ENCODE measurements around the gene TRIM52. TPM values are rescaled to one million over a fixed set of nuclear protein-coding genes. Genes with fewer than 3 reads are reported as not detected.
"Not testable (repeated sequence)": the region's sequence is repeated elsewhere in the genome, so short reads cannot be mapped to it uniquely, and the experiment has no call there.

Gene TRIM52
- total RNA-seq, 2 experiments from 2014 or later: 24.0 to 24.2 TPM

DNA sequence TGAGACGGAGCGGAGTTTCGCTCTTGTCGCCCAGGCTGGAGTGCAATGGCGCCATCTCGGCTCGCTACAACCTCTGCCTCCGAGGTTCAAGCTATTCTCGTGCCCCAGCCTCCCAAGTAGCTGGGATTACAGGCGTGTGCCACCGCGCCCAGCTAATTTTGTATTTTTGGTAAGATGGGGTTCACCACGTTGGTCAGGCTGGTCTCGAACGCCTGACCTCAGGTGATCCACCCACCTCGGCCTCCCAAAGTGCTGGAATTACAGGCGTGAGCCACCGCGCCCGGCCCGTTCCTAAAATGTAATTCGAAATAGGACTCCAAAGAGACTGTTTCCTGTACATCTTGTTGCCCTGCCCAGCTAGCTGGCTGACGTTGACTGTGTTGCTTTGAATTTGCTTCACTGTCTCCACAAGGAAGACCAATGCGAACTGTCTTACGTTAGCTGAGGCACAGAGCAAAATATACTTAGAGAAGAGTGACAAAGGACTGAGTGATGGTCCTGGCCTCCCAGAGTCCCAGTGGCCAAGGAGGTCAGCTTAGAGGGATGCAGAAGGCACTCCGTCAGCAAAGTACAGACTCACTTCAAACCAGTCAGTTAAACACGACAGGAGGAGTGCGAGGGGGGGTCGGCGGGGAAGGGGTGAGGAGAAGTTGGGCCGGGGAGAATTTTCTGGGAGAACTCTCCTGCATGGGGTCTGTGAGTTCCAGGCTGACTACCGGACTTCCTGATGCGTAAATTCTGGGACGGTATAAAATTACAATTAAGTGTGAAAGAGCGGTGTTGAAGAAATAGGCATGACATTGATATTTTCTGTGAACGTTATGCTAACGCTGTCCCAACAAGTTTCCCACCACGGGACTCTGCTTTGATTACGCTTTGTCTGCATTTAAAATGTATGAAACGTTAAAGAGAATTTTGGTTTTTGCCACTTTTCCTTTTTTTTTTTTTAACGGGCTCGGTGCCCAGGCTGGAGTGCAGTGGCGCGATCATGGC is 44.6 kb downstream of the TRIM52 start:
- Mint-ChIP-seq H3K27ac (peak overlapping the region; percentile 50), H3K4me3 (peak overlapping the region; percentile 74), H3K4me1 (peaks cover 47% of the 10 kb centered on the region), H3K27me3 (peaks cover 4% of the 10 kb centered on the region), H3K9me3 (no peaks in the 10 kb centered on the region), H3K36me3 (ENCODE audit: low read depth) (peaks cover 4% of the 10 kb centered on the region)
- CTCF ChIA-PET: interaction anchor here (0.5 to 2.3 kb wide), 5 partner anchors 9 to 256 kb away, joined by 3 to 13 read pairs (median 4); no protein-coding TSS in a partner anchor
- DNase-seq: peak; percentile 46
- POLR2A ChIA-PET: interaction anchor here (1.8 to 2.4 kb wide), 4 partner anchors 8 to 45 kb away, joined by 6 to 12 read pairs (median 10); partner anchors contain the start of genes RACK1 and TRIM52

DNA sequence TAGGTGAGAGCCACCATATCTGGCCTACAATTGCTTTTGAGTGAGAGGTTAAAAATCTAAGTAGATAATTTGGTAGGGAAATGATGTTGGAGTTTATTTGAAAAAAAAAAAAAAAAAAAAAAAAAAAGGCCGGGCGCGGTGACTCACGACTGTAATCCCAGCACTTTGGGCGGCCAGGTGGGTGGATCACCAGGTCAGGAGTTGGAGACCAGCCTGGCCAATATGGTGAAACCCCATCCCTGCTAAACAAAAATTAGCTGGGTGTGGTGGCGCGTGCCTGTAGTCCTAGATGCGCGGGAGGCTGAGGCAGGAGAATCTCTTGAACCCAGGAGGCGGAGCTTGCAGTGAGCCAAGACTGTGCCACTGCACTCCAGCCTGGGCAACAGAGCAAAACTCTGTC is 46.7 kb downstream of the TRIM52 start:
- H3K9me3 Mint-ChIP-seq; H3K4me3 Mint-ChIP-seq; DNase-seq; H3K27ac Mint-ChIP-seq; H3K27me3 Mint-ChIP-seq; CTCF ChIA-PET; H3K36me3 Mint-ChIP-seq (ENCODE audit: low read depth): not testable (repeated sequence)
- POLR2A ChIA-PET: interaction anchor here (1.1 to 1.8 kb wide), 3 partner anchors 8 to 21 kb away, joined by 3 to 5 read pairs (median 4); no protein-coding TSS in a partner anchor
- H3K4me1 Mint-ChIP-seq: peaks cover 28% of the 10 kb centered on the region

DNA sequence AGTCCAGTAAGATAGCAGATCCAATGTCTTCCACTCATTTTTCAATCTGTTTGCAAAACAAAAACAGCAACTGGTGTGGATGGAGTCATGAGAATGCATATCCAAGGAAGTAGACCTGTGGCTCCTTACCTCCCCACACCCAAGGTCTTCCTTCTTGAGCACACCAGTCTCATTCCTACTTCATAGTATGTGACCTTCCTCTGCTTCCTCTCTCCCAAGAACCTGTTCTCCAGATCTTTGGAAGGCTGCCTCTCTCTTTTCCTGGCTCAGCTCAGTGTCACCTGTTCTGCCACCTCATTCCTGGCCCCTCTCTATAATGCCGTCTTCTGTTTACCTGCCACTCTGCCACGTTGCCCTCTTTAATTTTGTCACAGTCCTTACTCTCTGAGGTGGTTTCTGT is 48.0 kb downstream of the TRIM52 start:
- peaks cover 24% of the 10 kb centered on the region for H3K4me1 Mint-ChIP-seq
- no peak overlapping the region for H3K27ac Mint-ChIP-seq
- DNase-seq: no peak
- POLR2A ChIA-PET: interaction anchor here (1.5 to 1.8 kb wide), 2 partner anchors 9 to 10 kb away, joined by 3 to 4 read pairs; no protein-coding TSS in a partner anchor
- no peaks in the 10 kb centered on the region for H3K36me3 Mint-ChIP-seq (ENCODE audit: low read depth)
- CTCF ChIA-PET: no interaction called here
- H3K4me3 Mint-ChIP-seq: no peak overlapping the region
- no peaks in the 10 kb centered on the region for H3K9me3 Mint-ChIP-seq
- peaks cover 4% of the 10 kb centered on the region for H3K27me3 Mint-ChIP-seq

DNA sequence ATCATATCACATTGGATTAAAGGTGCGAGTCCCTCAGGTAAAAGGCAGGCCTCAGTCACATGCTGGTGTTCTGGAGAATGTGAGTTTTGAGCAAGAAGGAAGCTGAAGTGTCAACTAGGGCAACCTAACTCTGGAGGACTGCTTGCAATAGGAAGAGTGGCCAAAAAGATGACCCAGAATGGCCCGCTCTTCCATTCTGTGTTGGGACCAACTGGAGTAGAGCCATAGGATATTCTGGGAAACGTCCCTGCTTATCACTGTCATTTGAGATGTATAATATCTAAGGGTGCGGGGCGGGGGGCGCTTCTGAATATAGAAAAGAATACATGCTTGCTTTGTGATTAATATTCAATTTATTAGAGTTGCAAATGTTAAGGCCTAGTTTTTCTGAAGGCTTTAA is 48.9 kb downstream of the TRIM52 start:
- ChIA-PET POLR2A (no interaction called here), CTCF (no interaction called here)
- no peak overlapping the region for H3K27ac Mint-ChIP-seq
- no peak for DNase-seq
- no peak overlapping the region for H3K4me3 Mint-ChIP-seq
- H3K4me1 Mint-ChIP-seq: peaks cover 23% of the 10 kb centered on the region
- H3K36me3 Mint-ChIP-seq (ENCODE audit: low read depth): no peaks in the 10 kb centered on the region
- H3K9me3 Mint-ChIP-seq: no peaks in the 10 kb centered on the region
- peaks cover 4% of the 10 kb centered on the region for H3K27me3 Mint-ChIP-seq

DNA sequence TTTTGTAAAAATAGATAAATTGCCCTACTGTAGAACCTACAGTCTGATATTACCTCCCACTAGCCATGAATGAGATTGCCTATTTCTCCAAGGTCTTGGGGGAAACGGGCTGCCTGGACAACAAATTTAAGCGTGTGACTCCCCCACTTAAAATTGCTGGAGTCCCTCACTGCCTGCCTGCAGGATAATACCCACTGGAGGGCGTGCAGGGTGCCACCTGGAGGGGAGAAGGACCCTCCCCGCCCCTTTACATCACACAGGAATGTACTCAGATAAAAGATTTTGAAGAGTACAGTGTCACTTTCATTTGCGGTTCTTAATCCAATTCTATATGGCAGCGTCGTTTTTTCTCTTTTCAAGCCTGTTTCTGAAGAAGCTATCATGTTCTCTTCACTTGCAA is 49.7 kb downstream of the TRIM52 start:
- H3K4me1 Mint-ChIP-seq: peaks cover 24% of the 10 kb centered on the region
- no peak overlapping the region for H3K27ac Mint-ChIP-seq
- peaks cover 5% of the 10 kb centered on the region for H3K36me3 Mint-ChIP-seq (ENCODE audit: low read depth)
- H3K4me3 Mint-ChIP-seq: no peak overlapping the region
- H3K9me3 Mint-ChIP-seq: no peaks in the 10 kb centered on the region
- POLR2A ChIA-PET: no interaction called here
- peaks cover 10% of the 10 kb centered on the region for H3K27me3 Mint-ChIP-seq
- DNase-seq: no peak
- CTCF ChIA-PET: no interaction called here

GRCh38 chr5:181210698-181211097 is 50.2 kb downstream of the TRIM52 start:
- DNase-seq; POLR2A ChIA-PET; H3K27ac Mint-ChIP-seq; H3K9me3 Mint-ChIP-seq; H3K36me3 Mint-ChIP-seq (ENCODE audit: low read depth); CTCF ChIA-PET; H3K4me3 Mint-ChIP-seq: not testable (repeated sequence)
- peaks cover 15% of the 10 kb centered on the region for H3K27me3 Mint-ChIP-seq
- H3K4me1 Mint-ChIP-seq: peaks cover 27% of the 10 kb centered on the region

DNA sequence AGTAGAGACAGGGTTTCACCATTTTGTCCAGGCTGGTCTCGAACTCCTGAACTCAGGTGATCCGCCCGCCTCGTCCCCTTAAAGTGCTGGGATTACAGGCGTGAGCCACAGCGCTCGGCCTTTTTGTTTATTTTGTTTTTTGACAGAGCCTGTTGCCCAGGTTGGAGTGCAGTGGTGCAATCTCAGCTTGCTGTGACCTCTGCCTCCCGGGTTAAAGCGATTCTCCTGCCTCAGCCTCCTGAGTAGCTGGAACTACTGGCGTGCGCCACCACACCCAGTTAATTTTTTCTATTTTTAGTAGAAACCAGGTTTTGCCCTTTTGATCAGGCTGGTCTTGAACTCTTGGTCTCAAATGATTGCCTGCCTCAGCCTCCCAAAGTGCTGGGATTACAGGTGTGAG is 50.8 kb downstream of the TRIM52 start:
- H3K27me3 Mint-ChIP-seq: peaks cover 18% of the 10 kb centered on the region
- H3K27ac Mint-ChIP-seq, CTCF ChIA-PET, POLR2A ChIA-PET, H3K9me3 Mint-ChIP-seq, H3K4me3 Mint-ChIP-seq, DNase-seq: not testable (repeated sequence)
- peaks cover 30% of the 10 kb centered on the region for H3K4me1 Mint-ChIP-seq
- H3K36me3 Mint-ChIP-seq (ENCODE audit: low read depth): peaks cover 11% of the 10 kb centered on the region

GRCh38 chr5:181209006-181209405 is 51.9 kb downstream of the TRIM52 start:
- H3K9me3 Mint-ChIP-seq, H3K27ac Mint-ChIP-seq, DNase-seq, H3K4me3 Mint-ChIP-seq: not testable (repeated sequence)
- H3K4me1 Mint-ChIP-seq: peaks cover 33% of the 10 kb centered on the region
- CTCF ChIA-PET: interaction anchor here (2.5 kb wide), 1 partner anchor 25 kb away, joined by 21 read pairs; no protein-coding TSS in a partner anchor
- peaks cover 23% of the 10 kb centered on the region for H3K27me3 Mint-ChIP-seq
- peaks cover 11% of the 10 kb centered on the region for H3K36me3 Mint-ChIP-seq (ENCODE audit: low read depth)
- POLR2A ChIA-PET: interaction anchor here (0.6 to 8.0 kb wide), 2 partner anchors 18 to 40 kb away, joined by 3 to 149 read pairs; no protein-coding TSS in a partner anchor

DNA sequence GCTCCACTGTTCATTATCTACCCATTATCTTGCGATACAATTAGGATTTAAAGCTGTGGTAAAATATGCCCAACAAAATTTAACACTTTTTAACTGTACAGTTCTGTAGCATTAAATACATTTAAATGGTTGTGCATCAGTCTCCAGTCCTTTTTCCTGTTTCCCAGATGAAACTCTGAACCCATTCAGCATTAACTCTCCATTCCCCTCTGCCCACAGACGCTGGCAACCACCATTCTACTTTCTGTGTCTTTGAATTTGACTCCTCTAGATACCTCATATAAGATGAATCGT is 53.0 kb downstream of the TRIM52 start:
- no peaks in the 10 kb centered on the region for H3K9me3 Mint-ChIP-seq
- ChIA-PET POLR2A (interaction anchor here (1.0 to 8.0 kb wide), 9 partner anchors 9 to 1585 kb away, joined by 3 to 149 read pairs (median 10); partner anchors contain the start of genes HNRNPH1, TRIM41 and TRIM52), CTCF (interaction anchor here (0.9 to 4.1 kb wide), 8 partner anchors 9 to 53 kb away, joined by 3 to 29 read pairs (median 10); partner anchors contain the start of genes TRIM41 and TRIM52)
- H3K27ac Mint-ChIP-seq: peak overlapping the region; percentile 85
- no peak for DNase-seq
- peaks cover 37% of the 10 kb centered on the region for H3K4me1 Mint-ChIP-seq
- H3K27me3 Mint-ChIP-seq: peaks cover 30% of the 10 kb centered on the region
- peak overlapping the region; percentile 81 for H3K4me3 Mint-ChIP-seq
- H3K36me3 Mint-ChIP-seq (ENCODE audit: low read depth): peaks cover 11% of the 10 kb centered on the region

- H3K27me3 Mint-ChIP-seq: peaks cover 32% of the 10 kb centered on the region
- H3K9me3 Mint-ChIP-seq: no peaks in the 10 kb centered on the region
- ChIA-PET CTCF (interaction anchor here (0.8 to 4.1 kb wide), 10 partner anchors 9 to 54 kb away, joined by 3 to 29 read pairs (median 7); partner anchors contain the start of genes TRIM41 and TRIM52), POLR2A (interaction anchor here (1.0 to 8.0 kb wide), 16 partner anchors 9 to 1584 kb away, joined by 3 to 149 read pairs (median 6); partner anchors contain the start of genes HNRNPH1, RACK1, TRIM41 and TRIM52)
- peaks cover 11% of the 10 kb centered on the region for H3K36me3 Mint-ChIP-seq (ENCODE audit: low read depth)
- DNase-seq: peak; percentile 80
- H3K4me1 Mint-ChIP-seq: peaks cover 37% of the 10 kb centered on the region
- H3K4me3 Mint-ChIP-seq: peak overlapping the region; percentile 81
- H3K27ac Mint-ChIP-seq: peak overlapping the region; percentile 85
Measured at GRCh38 chr5:181207214-181207959, 53.6 kb downstream of the TRIM52 start.

- peaks cover 39% of the 10 kb centered on the region for H3K27me3 Mint-ChIP-seq
- POLR2A ChIA-PET: interaction anchor here (1.0 to 8.0 kb wide), 13 partner anchors 9 to 1583 kb away, joined by 3 to 149 read pairs (median 6); partner anchors contain the start of genes HNRNPH1, TRIM41 and TRIM52
- DNase-seq: no peak
- no peaks in the 10 kb centered on the region for H3K9me3 Mint-ChIP-seq
- peaks cover 11% of the 10 kb centered on the region for H3K36me3 Mint-ChIP-seq (ENCODE audit: low read depth)
- CTCF ChIA-PET: interaction anchor here (1.1 to 4.1 kb wide), 10 partner anchors 11 to 38 kb away, joined by 3 to 29 read pairs (median 8); partner anchors contain the start of gene TRIM41
- H3K27ac Mint-ChIP-seq: peak overlapping the region; percentile 85
- peak overlapping the region; percentile 81 for H3K4me3 Mint-ChIP-seq
- H3K4me1 Mint-ChIP-seq: peaks cover 37% of the 10 kb centered on the region
Measured at GRCh38 chr5:181205761-181206649, 54.9 kb downstream of the TRIM52 start.
